GM18868 (cell line): ENCODE data around the gene SRPRA.
A peak's percentile ranks its signal among the peaks of the same experiment; 100 is the strongest.
"Not testable (repeated sequence)": the region's sequence is repeated elsewhere in the genome, so short reads cannot be mapped to it uniquely, and the experiment has no call there.

ENCODE experiments used
- ATAC-seq: cut with Tn5 transposase; IDR thresholded peaks from one replicate; pipeline ENCODE4 v1.9.1; 2021; ENCODE audit warnings: mild to moderate bottlenecking, moderate library complexity; ENCODE audit not compliant: unreplicated experiment

SRPRA gene

GRCh38 chr11:126282736-126283591 lies 14.3 kb upstream of the SRPRA start, which contains the start of gene TIRAP:
TIRAP (plus strand) TSS chr11:126283093; CDS start chr11:126290895, 7,802 bp downstream.
- peak; percentile 71 for ATAC-seq

DNA sequence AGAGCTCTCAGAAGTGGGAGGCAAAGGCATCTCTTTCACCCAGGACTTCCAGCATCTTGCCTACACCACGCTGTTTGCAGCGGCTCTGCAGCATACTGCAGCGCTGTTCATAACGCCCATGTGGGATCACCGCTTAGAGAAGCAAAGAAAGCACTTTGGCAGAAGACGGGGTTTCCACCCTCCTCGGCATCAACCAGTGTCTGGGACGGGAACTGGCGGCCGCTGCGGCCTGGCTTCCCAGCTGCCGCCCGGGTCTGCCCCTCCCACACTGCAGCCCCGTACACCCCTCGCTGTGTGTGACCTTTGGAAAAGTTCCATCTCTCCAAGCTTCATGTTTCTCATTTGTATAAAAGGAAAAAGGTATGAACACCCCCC lies 13.7 kb upstream of the SRPRA start:
- ATAC-seq, result peak; percentile 33

GRCh38 chr11:126281666-126282175 lies 13.0 kb upstream of the SRPRA start:
- no peak for ATAC-seq

GRCh38 chr11:126281245-126281644 lies 12.6 kb upstream of the SRPRA start:
- ATAC-seq, result no peak

GRCh38 chr11:126280595-126280994 lies 11.9 kb upstream of the SRPRA start:
- no peak for ATAC-seq

DNA sequence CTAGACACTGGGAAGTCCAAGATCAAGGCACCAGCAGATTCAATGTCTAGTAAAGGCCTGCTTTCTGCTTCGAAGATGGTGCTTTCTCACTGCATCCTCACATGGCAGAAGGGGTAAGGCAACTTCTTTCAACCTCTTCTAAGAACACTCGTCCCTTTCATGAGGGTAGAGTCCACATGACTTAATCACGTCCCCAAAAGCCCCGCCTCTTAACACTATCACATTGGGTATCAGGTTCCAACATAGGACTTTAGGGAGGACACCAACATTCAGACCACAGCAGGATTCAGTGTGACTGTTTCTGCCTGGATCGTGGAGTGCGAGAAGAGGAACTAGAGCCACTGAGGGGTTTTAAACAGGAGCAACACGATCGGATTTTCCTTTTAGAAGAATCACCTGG lies 10.5 kb upstream of the SRPRA start:
- no peak for ATAC-seq

DNA sequence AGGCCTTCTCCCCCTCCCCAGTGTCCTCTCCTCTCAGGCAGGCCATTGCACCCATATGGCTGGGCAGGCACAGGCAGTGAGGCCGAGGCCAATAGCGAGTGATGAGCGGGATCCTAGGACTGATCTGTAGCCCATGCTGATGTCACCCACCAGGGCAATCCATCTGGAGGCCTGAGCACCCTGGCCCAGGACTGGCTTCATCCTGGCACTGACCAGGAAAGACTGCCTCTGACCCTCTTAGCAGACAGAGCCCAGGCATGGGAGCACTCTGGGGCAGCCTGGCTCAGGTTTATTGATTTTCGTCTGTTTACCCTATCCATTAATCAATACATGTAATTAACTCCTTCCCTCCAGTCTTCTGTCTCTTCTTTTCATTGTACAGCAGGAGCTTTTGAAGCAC lies 9.1 kb upstream of the SRPRA start:
- no peak for ATAC-seq

- ATAC-seq, result no peak
Observed at GRCh38 chr11:126277322-126277721, 8.6 kb upstream of the SRPRA start.

GRCh38 chr11:126268361-126268707 lies 361 bp downstream of the SRPRA start:
- ATAC-seq, result no peak

- no peak for ATAC-seq
Observed at GRCh38 chr11:126267650-126268049, 1.0 kb downstream of the SRPRA start.

GRCh38 chr11:126265811-126266210 lies 2.9 kb downstream of the SRPRA start:
- ATAC-seq, result no peak

- ATAC-seq, result no peak
Observed at GRCh38 chr11:126263489-126263888, 5.2 kb downstream of the SRPRA start.

- ATAC-seq, result no peak
Observed at GRCh38 chr11:126262216-126262615, 6.5 kb downstream of the SRPRA start.

DNA sequence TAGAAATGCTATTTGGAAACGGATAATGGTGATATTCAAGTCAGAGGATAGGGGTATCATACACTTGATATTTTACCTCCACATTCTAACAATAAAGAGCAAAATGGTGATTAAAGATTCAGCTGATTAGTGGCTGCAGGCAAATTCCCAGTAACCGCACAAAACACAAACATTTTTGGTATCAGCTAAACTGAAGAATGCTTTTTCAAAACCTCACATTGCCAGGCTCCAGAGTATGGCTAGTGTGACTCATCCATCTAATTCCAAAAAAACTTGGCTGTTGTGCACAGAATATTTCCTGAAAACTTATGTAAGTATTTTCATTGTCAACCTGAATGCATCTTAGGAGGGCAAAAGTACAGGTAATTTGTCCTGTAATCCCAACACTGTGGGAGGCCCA lies 10.9 kb downstream of the SRPRA start:
- no peak for ATAC-seq

DNA sequence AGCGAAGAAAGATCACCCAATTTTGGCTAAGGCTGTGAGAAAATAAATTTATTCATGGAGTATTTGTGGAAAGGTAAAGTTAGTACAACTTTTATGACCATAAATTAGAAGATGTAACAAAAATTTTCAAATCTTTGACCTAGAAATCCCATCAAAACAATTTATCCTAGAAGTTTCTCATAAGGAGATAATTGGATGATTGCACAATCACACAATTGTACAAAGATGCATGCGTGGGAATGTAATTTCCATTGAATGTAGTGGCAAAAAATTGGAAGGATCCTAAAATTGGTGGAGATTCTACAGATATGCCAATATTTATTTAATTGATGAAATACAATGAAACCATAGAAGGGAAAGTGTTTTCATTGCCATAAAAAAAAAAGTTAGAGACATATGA lies 11.6 kb downstream of the SRPRA start:
- ATAC-seq, result no peak

DNA sequence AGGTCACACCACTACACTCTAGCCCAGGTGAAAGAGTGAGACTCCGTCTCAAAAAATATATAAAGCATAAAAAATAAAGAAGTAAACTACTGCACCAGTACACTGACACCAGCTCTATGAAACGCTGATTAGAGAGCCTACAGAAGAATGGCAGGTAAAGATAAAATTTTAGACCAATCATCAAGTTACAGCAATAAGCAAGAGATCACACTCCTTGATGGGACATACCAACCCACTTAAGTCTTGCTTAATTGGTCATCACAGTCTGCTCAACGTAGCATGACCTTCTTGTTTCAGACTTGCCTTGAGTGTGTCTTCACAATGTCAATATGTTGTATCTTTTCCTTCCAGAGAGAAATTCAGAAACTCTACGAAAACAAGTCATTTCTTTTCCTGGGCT lies 12.5 kb downstream of the SRPRA start:
- ATAC-seq, result no peak

GRCh38 chr11:126255507-126255906 lies 13.2 kb downstream of the SRPRA start:
- not testable (repeated sequence) for ATAC-seq

GRCh38 chr11:126254819-126255218 lies 13.9 kb downstream of the SRPRA start:
- ATAC-seq, result no peak

DNA sequence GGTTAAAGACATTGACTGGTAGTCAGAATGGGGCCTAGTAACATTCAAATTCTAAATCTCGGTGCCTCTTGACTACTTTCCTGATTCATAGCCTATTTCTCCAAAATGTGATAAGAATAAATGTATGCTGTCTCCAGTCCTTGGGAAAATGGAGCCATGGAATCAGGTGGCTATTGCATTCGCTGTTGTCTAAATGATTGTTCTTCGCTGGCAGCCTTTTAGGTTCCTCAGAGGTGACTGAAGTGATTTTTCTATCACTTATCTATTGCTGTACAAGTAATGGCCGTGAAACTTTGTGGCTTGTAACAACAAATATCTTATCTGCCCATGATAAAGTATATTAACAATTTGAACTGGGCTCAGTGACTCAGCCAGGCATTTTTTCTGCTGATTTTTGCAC lies 15.4 kb downstream of the SRPRA start:
- no peak for ATAC-seq

GRCh38 chr11:126246636-126247035 lies 22.1 kb downstream of the SRPRA start:
- no peak for ATAC-seq

DNA sequence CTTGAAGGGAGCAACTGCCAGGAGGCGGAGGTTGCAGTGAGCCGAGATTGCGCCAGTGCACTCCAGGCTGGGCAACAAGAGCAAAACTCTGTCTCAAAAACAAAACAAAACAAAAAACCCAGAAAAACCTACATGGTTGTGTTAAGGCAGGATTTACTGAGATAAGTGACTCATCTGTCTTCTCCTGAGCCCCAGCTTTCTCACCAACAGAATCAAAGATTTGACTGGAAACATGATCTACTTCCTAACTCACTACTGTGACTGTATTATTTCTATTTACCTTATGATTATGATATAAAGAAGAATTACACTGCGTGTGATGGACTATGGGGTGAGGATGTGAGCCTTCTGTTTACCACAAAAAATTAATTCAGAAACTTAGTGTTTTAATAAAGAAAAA lies 35.3 kb downstream of the SRPRA start:
- ATAC-seq, result no peak

GRCh38 chr11:126232683-126233082 lies 36.0 kb downstream of the SRPRA start:
- ATAC-seq, result no peak
